H9 (cell line): ENCODE measurements around the gene CD3D. TPM values are rescaled to one million over a fixed set of nuclear protein-coding genes. Genes with fewer than 3 reads are reported as not detected.

Experiments
- DNase-seq: peaks from one replicate; pipeline ENCODE4 v3.0.0-alpha.2; 2017
- H2AFZ ChIP-seq: one replicate; pipeline ENCODE4 v1.6.1; 2013; ENCODE audit warnings: mild to moderate bottlenecking, low read length, control low read depth, moderate library complexity
- H2AK5ac ChIP-seq: 2 replicates; pipeline ENCODE4 v1.6.1; 2013; ENCODE audit warnings: low read length, control low read depth, mixed read lengths; ENCODE audit not compliant: insufficient read length
- H2BK120ac ChIP-seq: one replicate; pipeline ENCODE4 v1.6.1; 2013; ENCODE audit warnings: low read depth, mild to moderate bottlenecking, low read length, control low read depth, inconsistent platforms; ENCODE audit not compliant: poor library complexity, severe bottlenecking
- H2BK12ac ChIP-seq: 2 replicates; pipeline ENCODE4 v1.6.1; 2013; ENCODE audit warnings: low read length, control low read depth, mixed read lengths, low read depth; ENCODE audit not compliant: insufficient read length
- H2BK15ac ChIP-seq: 2 replicates; pipeline ENCODE4 v1.6.1; 2013; ENCODE audit warnings: low read depth, low read length, control low read depth
- H2BK20ac ChIP-seq: one replicate; pipeline ENCODE4 v1.6.1; 2013; ENCODE audit warnings: low read depth, mild to moderate bottlenecking, low read length, control low read depth, inconsistent platforms; ENCODE audit not compliant: poor library complexity, severe bottlenecking
- H2BK5ac ChIP-seq: 2 replicates; pipeline ENCODE4 v1.6.1; 2013; ENCODE audit warnings: low read length, control low read depth, mixed read lengths; ENCODE audit not compliant: insufficient read length
- H3K14ac ChIP-seq: 2 replicates; pipeline ENCODE4 v1.6.1; 2013; ENCODE audit warnings: low read length, control low read depth; ENCODE audit not compliant: insufficient read depth
- H3K18ac ChIP-seq: 2 replicates; pipeline ENCODE4 v1.6.1; 2013; ENCODE audit warnings: low read depth, mild to moderate bottlenecking, mixed read lengths, low read length, control low read depth; ENCODE audit not compliant: insufficient read length
- H3K23ac ChIP-seq: 2 replicates; pipeline ENCODE4 v1.6.1; 2013; ENCODE audit warnings: low read length, control low read depth, mixed read lengths, low read depth; ENCODE audit not compliant: insufficient read length
- H3K23me2 ChIP-seq: 2 replicates; pipeline ENCODE4 v1.6.1; 2013; ENCODE audit warnings: low read depth, mild to moderate bottlenecking, mixed read lengths, low read length, control low read depth; ENCODE audit not compliant: insufficient read length, poor library complexity, severe bottlenecking
- H3K27ac ChIP-seq: 2 replicates; pipeline ENCODE4 v1.5.1; 2013; ENCODE audit warnings: low read length, control low read depth, mixed read lengths, low read depth; ENCODE audit not compliant: insufficient read length
- H3K27me3 ChIP-seq: 2 replicates; pipeline ENCODE4 v1.6.1; 2013; ENCODE audit warnings: low read length, control low read depth, inconsistent platforms; ENCODE audit not compliant: insufficient read depth
- H3K4ac ChIP-seq: 2 replicates; pipeline ENCODE4 v1.6.1; 2013; ENCODE audit warnings: low read depth, mild to moderate bottlenecking, control low read depth, inconsistent platforms, low read length, moderate library complexity
- H3K4me1 ChIP-seq: 2 replicates; pipeline ENCODE4 v1.6.1; 2013; ENCODE audit warnings: low read length, control low read depth, inconsistent platforms; ENCODE audit not compliant: insufficient read depth
- H3K4me2 ChIP-seq: 2 replicates; pipeline ENCODE4 v1.6.1; 2013; ENCODE audit warnings: low read length, control low read depth, mixed read lengths; ENCODE audit not compliant: insufficient read length, insufficient read depth
- H3K56ac ChIP-seq: 2 replicates; pipeline ENCODE4 v1.6.1; 2013; ENCODE audit warnings: low read depth, mild to moderate bottlenecking, mixed read lengths, low read length, control low read depth; ENCODE audit not compliant: insufficient read length
- H3K79me1 ChIP-seq: 2 replicates; pipeline ENCODE4 v1.6.1; 2013; ENCODE audit warnings: low read depth, mild to moderate bottlenecking, moderate library complexity, low read length, control low read depth, inconsistent platforms; ENCODE audit not compliant: insufficient read depth, poor library complexity, severe bottlenecking
- H3K79me2 ChIP-seq: 2 replicates; pipeline ENCODE4 v1.6.1; 2013; ENCODE audit warnings: low read length, control low read depth, inconsistent platforms; ENCODE audit not compliant: insufficient read depth
- H3K9ac ChIP-seq: 2 replicates; pipeline ENCODE4 v1.6.1; 2013; ENCODE audit warnings: low read length, control low read depth, mixed read lengths; ENCODE audit not compliant: insufficient read length; ENCODE audit errors: extremely low read depth
- H3K9me3 ChIP-seq: one replicate; pipeline ENCODE4 v1.6.1; 2013; ENCODE audit warnings: low read depth, low read length, inconsistent platforms; ENCODE audit not compliant: control insufficient read depth
- H3T11ph ChIP-seq: one replicate; pipeline ENCODE4 v1.6.1; 2013; ENCODE audit warnings: mild to moderate bottlenecking, low read length, control low read depth, inconsistent platforms
- H4K20me1 ChIP-seq: one replicate; pipeline ENCODE4 v1.6.1; 2013; ENCODE audit not compliant: control insufficient read depth, insufficient read length, insufficient read depth
- H4K5ac ChIP-seq: 2 replicates; pipeline ENCODE4 v1.6.1; 2013; ENCODE audit warnings: low read depth, mild to moderate bottlenecking, mixed read lengths, low read length, control low read depth; ENCODE audit not compliant: insufficient read length
- H4K8ac ChIP-seq: replicated peaks from 2 replicates; pipeline ENCODE4 v1.6.1; 2013; ENCODE audit warnings: low read length, control low read depth, mixed read lengths, low read depth; ENCODE audit not compliant: insufficient read length
- H4K91ac ChIP-seq: 2 replicates; pipeline ENCODE4 v1.6.1; 2013; ENCODE audit warnings: low read depth, mild to moderate bottlenecking, moderate library complexity, mixed read lengths, low read length, control low read depth; ENCODE audit not compliant: insufficient read length
- H3K27ac Mint-ChIP-seq, 3 experiments: 2 replicates in 2 of 3; 3 replicates in 1 of 3; pipeline ENCODE4 v1.8.0; 2020 to 2021; ENCODE audit warnings: mixed read lengths in 3 of 3, mild to moderate bottlenecking in 1 of 3, moderate library complexity in 1 of 3
- H3K27me3 Mint-ChIP-seq: 2 replicates; pipeline ENCODE4 v1.8.0; 2021; ENCODE audit warnings: low read depth, mild to moderate bottlenecking, moderate library complexity, mixed read lengths
- H3K36me3 Mint-ChIP-seq, 3 experiments: 2 replicates in 2 of 3; 3 replicates in 1 of 3; pipeline ENCODE4 v1.8.0; 2020 to 2021; ENCODE audit warnings: low read depth in 3 of 3, mixed read lengths in 3 of 3; ENCODE audit not compliant: insufficient read depth in 1 of 3
- H3K4me1 Mint-ChIP-seq, 2 experiments: 2 replicates each; pipeline ENCODE4 v1.8.0; 2020; ENCODE audit warnings: mixed read lengths in 2 of 2
- H3K4me3 Mint-ChIP-seq, 2 experiments: 2 replicates in 1 of 2; 3 replicates in 1 of 2; pipeline ENCODE4 v1.8.0; 2020 to 2021; ENCODE audit warnings: mild to moderate bottlenecking in 2 of 2, mixed read lengths in 2 of 2, moderate library complexity in 1 of 2
- H3K9me3 Mint-ChIP-seq, 2 experiments: 2 replicates in 1 of 2; 3 replicates in 1 of 2; pipeline ENCODE4 v1.8.0; 2020; ENCODE audit warnings: mild to moderate bottlenecking in 2 of 2, mixed read lengths in 2 of 2, moderate library complexity in 1 of 2
- WGBS: extraction: QIAGEN DNeasy Blood & Tissue Kit; methylation state at CpG from one replicate; pipeline ENCODE4 v1.1.7; 2013; ENCODE audit warnings: missing lambda C conversion rate, low lambda C conversion rate, mixed read lengths; ENCODE audit not compliant: insufficient read length; ENCODE audit errors: extremely low coverage; 5-methylcytosine and 5-hydroxymethylcytosine counted together
- total RNA-seq: library from RNA; stranded (reverse); gene quantifications from 2 replicates; pipeline ENCODE4 v1.2.1, GENCODE V29; 2021
- TF ChIP-seq, protein P1 (sequence below): fragments of 200-600 bp; sonication (generic); conservative IDR thresholded peaks from 3 replicates; pipeline ENCODE4 v1.8.0; 2021; ENCODE audit warnings: antibody characterized with exemption, mild to moderate bottlenecking

The CD3D gene
- total RNA-seq, 1 experiment from 2014 or later, result not detected

DNA sequence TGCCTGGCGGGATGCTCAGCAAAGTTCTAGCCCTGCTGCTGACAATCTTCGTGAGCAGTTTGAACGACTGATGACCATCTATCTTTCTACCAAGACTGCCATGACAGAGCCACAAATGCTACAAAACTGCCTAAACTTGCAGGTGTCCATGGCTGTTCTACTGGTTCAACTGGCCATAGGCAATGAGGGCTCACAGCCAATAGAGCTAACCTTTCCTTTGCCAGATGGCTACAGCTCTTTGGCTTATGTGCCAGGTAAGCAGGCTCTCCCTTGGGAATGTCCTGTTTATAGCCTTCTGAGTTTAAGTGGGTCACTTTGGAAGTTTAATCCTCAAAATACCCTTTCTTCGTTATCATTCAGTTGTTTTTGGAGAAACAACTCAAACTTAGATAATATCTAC lies 37.0 kb upstream of the CD3D start:
- Histone ChIP-seq H4K91ac (no peak overlapping the region), H2AK5ac (no peak overlapping the region), H3K56ac (no peak overlapping the region), H3K9me3 (no peaks in the 10 kb centered on the region), H2BK20ac (no peak overlapping the region), H3K23me2 (no peaks in the 10 kb centered on the region), H3K27ac (no peak overlapping the region), H3K79me1 (no peaks in the 10 kb centered on the region), H2AFZ (no peak overlapping the region), H3K4ac (no peak overlapping the region), H2BK12ac (no peak overlapping the region), H4K5ac (no peak overlapping the region), H3K79me2 (no peaks in the 10 kb centered on the region), H3K4me2 (no peak overlapping the region), H2BK15ac (no peak overlapping the region), H4K20me1 (no peaks in the 10 kb centered on the region), H3K27me3 (no peaks in the 10 kb centered on the region), H2BK5ac (no peak overlapping the region), H4K8ac (no peak overlapping the region), H3K4me1 (no peaks in the 10 kb centered on the region), H3K18ac (no peak overlapping the region), H3K23ac (no peak overlapping the region), H3K9ac (no peak overlapping the region), H3K14ac (no peak overlapping the region), H2BK120ac (no peak overlapping the region), H3T11ph (no peak overlapping the region)
- Mint-ChIP-seq H3K4me1 (no peaks in the 10 kb centered on the region), H3K27ac (no peak overlapping the region), H3K9me3 (no peaks in the 10 kb centered on the region), H3K36me3 (peaks cover 8 to 72% (median 40%) of the 10 kb centered on the region in 3 experiments), H3K27me3 (no peaks in the 10 kb centered on the region), H3K4me3 (no peak overlapping the region)
- no CpG with 5 or more reads among the region's 4 CpGs for WGBS
- DNase-seq, result no peak
- TF ChIP-seq, protein P1, sequence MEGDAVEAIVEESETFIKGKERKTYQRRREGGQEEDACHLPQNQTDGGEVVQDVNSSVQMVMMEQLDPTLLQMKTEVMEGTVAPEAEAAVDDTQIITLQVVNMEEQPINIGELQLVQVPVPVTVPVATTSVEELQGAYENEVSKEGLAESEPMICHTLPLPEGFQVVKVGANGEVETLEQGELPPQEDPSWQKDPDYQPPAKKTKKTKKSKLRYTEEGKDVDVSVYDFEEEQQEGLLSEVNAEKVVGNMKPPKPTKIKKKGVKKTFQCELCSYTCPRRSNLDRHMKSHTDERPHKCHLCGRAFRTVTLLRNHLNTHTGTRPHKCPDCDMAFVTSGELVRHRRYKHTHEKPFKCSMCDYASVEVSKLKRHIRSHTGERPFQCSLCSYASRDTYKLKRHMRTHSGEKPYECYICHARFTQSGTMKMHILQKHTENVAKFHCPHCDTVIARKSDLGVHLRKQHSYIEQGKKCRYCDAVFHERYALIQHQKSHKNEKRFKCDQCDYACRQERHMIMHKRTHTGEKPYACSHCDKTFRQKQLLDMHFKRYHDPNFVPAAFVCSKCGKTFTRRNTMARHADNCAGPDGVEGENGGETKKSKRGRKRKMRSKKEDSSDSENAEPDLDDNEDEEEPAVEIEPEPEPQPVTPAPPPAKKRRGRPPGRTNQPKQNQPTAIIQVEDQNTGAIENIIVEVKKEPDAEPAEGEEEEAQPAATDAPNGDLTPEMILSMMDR, result no peak
